GM12874 (cell line): ENCODE data around the gene PDE6C.

Experiments used
- CTCF ChIP-seq: IDR thresholded peaks from 2 replicates; pipeline ENCODE4 v1.5.1; 2011; ENCODE audit warnings: low read depth, mild to moderate bottlenecking, control low read depth, low read length, moderate library complexity; ENCODE audit not compliant: insufficient read depth

The PDE6C gene

GRCh38 chr10:93612311-93612710 lies at the start of gene PDE6C:
Gene PDE6C (plus strand): TSS chr10:93612537. CDS start chr10:93612726, 189 bp downstream.
- no peak for TF ChIP-seq CTCF

DNA sequence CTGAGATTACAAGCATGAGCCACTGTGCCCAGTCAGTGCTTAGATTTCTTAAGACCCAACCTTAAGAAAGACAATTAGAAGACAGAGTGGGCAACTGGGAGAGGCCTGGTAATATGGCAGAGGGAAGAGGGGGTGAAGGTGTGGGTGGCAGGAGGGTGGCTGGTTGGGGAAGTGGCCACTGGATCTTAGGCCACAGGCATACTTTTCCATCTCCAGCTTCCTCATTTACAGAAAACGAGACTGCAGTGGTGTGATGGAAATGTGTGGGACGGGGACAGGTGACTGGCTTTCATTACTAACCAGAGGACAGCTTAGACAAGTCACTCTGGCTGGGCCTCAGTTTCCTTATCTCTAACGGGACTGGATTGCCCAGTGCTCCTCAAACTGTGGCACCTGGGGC lies 46.9 kb upstream of the PDE6C start:
- TF ChIP-seq CTCF, result no peak

DNA sequence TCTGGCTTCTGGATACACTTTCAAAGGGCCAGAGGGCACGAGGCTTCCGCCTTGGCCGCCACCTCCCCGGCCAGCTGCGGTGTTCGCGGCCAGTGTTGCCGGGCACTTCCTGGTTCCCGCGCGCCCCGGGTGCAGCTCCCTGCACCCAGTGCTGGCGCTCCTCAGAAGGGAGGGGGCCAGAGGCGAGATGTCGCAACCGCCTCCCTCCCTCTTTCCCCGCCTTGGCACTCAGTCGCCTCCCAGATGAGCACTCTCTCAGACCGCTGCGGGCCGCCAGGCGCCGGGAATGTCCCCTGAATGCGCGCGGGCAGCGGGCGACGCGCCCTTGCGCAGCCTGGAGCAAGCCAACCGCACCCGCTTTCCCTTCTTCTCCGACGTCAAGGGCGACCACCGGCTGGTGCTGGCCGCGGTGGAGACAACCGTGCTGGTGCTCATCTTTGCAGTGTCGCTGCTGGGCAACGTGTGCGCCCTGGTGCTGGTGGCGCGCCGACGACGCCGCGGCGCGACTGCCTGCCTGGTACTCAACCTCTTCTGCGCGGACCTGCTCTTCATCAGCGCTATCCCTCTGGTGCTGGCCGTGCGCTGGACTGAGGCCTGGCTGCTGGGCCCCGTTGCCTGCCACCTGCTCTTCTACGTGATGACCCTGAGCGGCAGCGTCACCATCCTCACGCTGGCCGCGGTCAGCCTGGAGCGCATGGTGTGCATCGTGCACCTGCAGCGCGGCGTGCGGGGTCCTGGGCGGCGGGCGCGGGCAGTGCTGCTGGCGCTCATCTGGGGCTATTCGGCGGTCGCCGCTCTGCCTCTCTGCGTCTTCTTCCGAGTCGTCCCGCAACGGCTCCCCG lies 45.7 kb upstream of the PDE6C start, which contains the start of gene FFAR4:
FFAR4 (plus strand) TSS at position 231 of the 842 bp plus-strand sequence; CDS start at position 287, 56 bp downstream.
- TF ChIP-seq CTCF, result no peak

GRCh38 chr10:93567277-93568104 lies 44.8 kb upstream of the PDE6C start:
- TF ChIP-seq CTCF, result no peak

GRCh38 chr10:93568105-93568390 lies 44.3 kb upstream of the PDE6C start:
- no peak for TF ChIP-seq CTCF

DNA sequence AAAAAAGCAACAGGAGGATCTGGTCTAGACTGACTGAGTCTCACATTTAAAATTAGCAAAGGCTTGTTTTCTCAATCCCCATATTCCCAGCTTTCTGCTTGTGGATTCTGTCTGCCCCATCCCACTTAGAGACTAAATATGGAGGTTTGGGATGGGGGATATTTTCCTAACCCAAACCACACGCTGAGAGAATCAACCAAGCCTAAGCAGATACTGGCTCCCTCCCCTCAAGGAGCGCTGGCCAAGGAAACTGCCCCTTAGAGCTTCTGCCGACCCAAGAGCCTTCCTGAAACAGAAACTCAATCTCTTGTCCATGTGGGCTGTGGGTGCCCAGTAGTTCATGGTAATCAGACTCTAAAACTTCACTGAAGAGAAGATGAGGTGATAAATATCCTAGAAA lies 42.0 kb upstream of the PDE6C start:
- TF ChIP-seq CTCF, result no peak

- TF ChIP-seq CTCF, result no peak
Observed at GRCh38 chr10:93572606-93573005, 39.7 kb upstream of the PDE6C start.
